Esophagus squamous epithelium (tissue), 4 donors: ENCODE measurements around the gene CD164L2.

Experiments used
- POLR2A ChIP-seq, 4 donors: fragments of 450-650 bp; IDR thresholded peaks; one replicate each; pipeline ENCODE4 v1.6.1; 2017; ENCODE audit warnings: antibody characterized with exemption in 4 of 4, mild to moderate bottlenecking in 4 of 4, moderate library complexity in 3 of 4
- TF ChIP-seq, protein P1 (sequence below), 6 experiments: fragments of 450-650 bp in 4 of 6; fragments of 200-600 bp in 2 of 6; sonication (generic) in 2 of 6; IDR thresholded peaks; one replicate each; pipeline ENCODE4 v1.5.1; 2016 to 2019; ENCODE audit warnings: antibody characterized with exemption in 6 of 6, mild to moderate bottlenecking in 4 of 6, moderate library complexity in 4 of 6

- TF ChIP-seq, protein P1, sequence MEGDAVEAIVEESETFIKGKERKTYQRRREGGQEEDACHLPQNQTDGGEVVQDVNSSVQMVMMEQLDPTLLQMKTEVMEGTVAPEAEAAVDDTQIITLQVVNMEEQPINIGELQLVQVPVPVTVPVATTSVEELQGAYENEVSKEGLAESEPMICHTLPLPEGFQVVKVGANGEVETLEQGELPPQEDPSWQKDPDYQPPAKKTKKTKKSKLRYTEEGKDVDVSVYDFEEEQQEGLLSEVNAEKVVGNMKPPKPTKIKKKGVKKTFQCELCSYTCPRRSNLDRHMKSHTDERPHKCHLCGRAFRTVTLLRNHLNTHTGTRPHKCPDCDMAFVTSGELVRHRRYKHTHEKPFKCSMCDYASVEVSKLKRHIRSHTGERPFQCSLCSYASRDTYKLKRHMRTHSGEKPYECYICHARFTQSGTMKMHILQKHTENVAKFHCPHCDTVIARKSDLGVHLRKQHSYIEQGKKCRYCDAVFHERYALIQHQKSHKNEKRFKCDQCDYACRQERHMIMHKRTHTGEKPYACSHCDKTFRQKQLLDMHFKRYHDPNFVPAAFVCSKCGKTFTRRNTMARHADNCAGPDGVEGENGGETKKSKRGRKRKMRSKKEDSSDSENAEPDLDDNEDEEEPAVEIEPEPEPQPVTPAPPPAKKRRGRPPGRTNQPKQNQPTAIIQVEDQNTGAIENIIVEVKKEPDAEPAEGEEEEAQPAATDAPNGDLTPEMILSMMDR (IDR thresholded peaks at IDR 0.05): no peak
- no peak for TF ChIP-seq POLR2A (IDR thresholded peaks at IDR 0.05)
Observed at GRCh38 chr1:27427329-27427728, 44.2 kb upstream of the CD164L2 start.
